Endometrial microvascular endothelial cells (primary cell): ENCODE data around the gene AMBRA1. TPM values are rescaled to one million over a fixed set of nuclear protein-coding genes. Genes with fewer than 3 reads are reported as not detected.

ENCODE experiments used
- in situ Hi-C: cut with HindIII; loops from 2 replicates; pipeline ENCODE4 v1.10.0; 2017; ENCODE audit warnings: low sequenced_read_pairs, low pct_unique_long_range_greater_than_20kb; ENCODE audit errors: inconsistent ontology term
- total RNA-seq: library from RNA; depleted of rRNA; stranded (reverse); fragments of >200 nt; gene quantifications from one replicate; pipeline ENCODE4 v1.2.3, GENCODE V29; 2015; ENCODE audit errors: inconsistent ontology term

AMBRA1 gene
- total RNA-seq, 1 donor from 2014 or later, result 40.6 TPM

GRCh38 chr11:46367916-46368267 lies 225.9 kb downstream of the AMBRA1 start:
- in situ Hi-C loops, result no loop called here

GRCh38 chr11:46367244-46367915 lies 226.4 kb downstream of the AMBRA1 start:
- in situ Hi-C loops, result no loop called here

GRCh38 chr11:46366661-46367161 lies 227.1 kb downstream of the AMBRA1 start:
- in situ Hi-C loops, result no loop called here

- in situ Hi-C loops, result no loop called here
Measured at GRCh38 chr11:46366260-46366659, 227.6 kb downstream of the AMBRA1 start.

- in situ Hi-C loops, result no loop called here
Measured at GRCh38 chr11:46364791-46365190, 229.0 kb downstream of the AMBRA1 start.

GRCh38 chr11:46364056-46364455 lies 229.8 kb downstream of the AMBRA1 start:
- in situ Hi-C loops, result no loop called here

GRCh38 chr11:46363455-46364005 lies 230.3 kb downstream of the AMBRA1 start:
- in situ Hi-C loops, result no loop called here

- in situ Hi-C loops, result no loop called here
Measured at GRCh38 chr11:46363031-46363407, 230.8 kb downstream of the AMBRA1 start.

GRCh38 chr11:46362156-46363030 lies 231.4 kb downstream of the AMBRA1 start:
- in situ Hi-C loops, result no loop called here

- in situ Hi-C loops, result no loop called here
Measured at GRCh38 chr11:46361283-46362155, 232.3 kb downstream of the AMBRA1 start.

GRCh38 chr11:46360878-46361277 lies 232.9 kb downstream of the AMBRA1 start:
- in situ Hi-C loops, result no loop called here

- in situ Hi-C loops, result no loop called here
Measured at GRCh38 chr11:46359953-46360352, 233.9 kb downstream of the AMBRA1 start.

GRCh38 chr11:46357483-46357936 lies 236.3 kb downstream of the AMBRA1 start:
- in situ Hi-C loops, result no loop called here

GRCh38 chr11:46356924-46357482 lies 236.8 kb downstream of the AMBRA1 start:
- in situ Hi-C loops, result no loop called here

- in situ Hi-C loops, result no loop called here
Measured at GRCh38 chr11:46353698-46354097, 240.1 kb downstream of the AMBRA1 start.

GRCh38 chr11:46352063-46352841 lies 241.6 kb downstream of the AMBRA1 start:
- in situ Hi-C loops, result no loop called here

GRCh38 chr11:46351606-46352005 lies 242.2 kb downstream of the AMBRA1 start:
- in situ Hi-C loops, result no loop called here

- in situ Hi-C loops, result no loop called here
Measured at GRCh38 chr11:46351148-46351547, 242.7 kb downstream of the AMBRA1 start.
